PC-9 (cell line): Measurements from ENCODE around the gene GRM1. TPM values are rescaled to one million over a fixed set of nuclear protein-coding genes. Genes with fewer than 3 reads are reported as not detected.

ENCODE experiments used
- BruUV-seq: library from RNA; stranded (reverse); fragments of 400-500 nt; replicated peaks from 2 replicates; lab custom pipeline; 2021; lab: Mats Ljungman, UMichigan
- CTCF ChIA-PET: fragments of 300-600 bp; sonication (Branson Sonifier 250); formaldehyde crosslinking; loops from one replicate; lab custom pipeline; 2022; ENCODE audit warnings: antibody characterized with exemption; lab: Charles Lee
- POLR2A ChIA-PET: fragments of 300-600 bp; sonication (Branson Sonifier 250); formaldehyde crosslinking; loops from one replicate; lab custom pipeline; 2022; ENCODE audit warnings: antibody characterized with exemption; ENCODE audit not compliant: unreplicated experiment; lab: Charles Lee
- DNase-seq, 2 experiments: peaks; one replicate each; pipeline versions ENCODE4 v3.0.0 to v3.0.0-alpha.2; 2015 to 2022; ENCODE audit warnings: mixed read lengths in 1 of 2
- H2AFZ ChIP-seq: fragments of 200-600 bp; sonication (generic); 2 replicates; pipeline ENCODE4 v1.8.1; 2017; ENCODE audit warnings: antibody characterized with exemption
- H3F3A ChIP-seq: fragments of 200-600 bp; sonication (generic); 2 replicates; pipeline ENCODE4 v1.8.1; 2017; ENCODE audit warnings: antibody characterized with exemption, mild to moderate bottlenecking, low read depth; ENCODE audit not compliant: insufficient read depth
- H3K27ac ChIP-seq: fragments of 200-600 bp; sonication (generic); 2 replicates; pipeline ENCODE4 v1.6.1; 2016; ENCODE audit warnings: mixed run types
- H3K27me3 ChIP-seq: fragments of 200-600 bp; sonication (generic); 2 replicates; pipeline ENCODE4 v1.6.1; 2016; ENCODE audit warnings: low read depth, mixed run types; ENCODE audit not compliant: insufficient read depth
- H3K36me3 ChIP-seq: fragments of 200-600 bp; sonication (generic); 2 replicates; pipeline ENCODE4 v1.6.1; 2016; ENCODE audit warnings: low read depth, mixed run types
- H3K4me1 ChIP-seq: fragments of 200-600 bp; sonication (generic); replicated peaks from 2 replicates; pipeline ENCODE4 v1.6.1; 2016; ENCODE audit warnings: mixed run types; ENCODE audit not compliant: insufficient read depth
- H3K4me2 ChIP-seq: fragments of 200-600 bp; sonication (generic); 2 replicates; pipeline ENCODE4 v1.6.1; 2017; ENCODE audit warnings: mixed run types
- H3K4me3 ChIP-seq: fragments of 200-600 bp; sonication (generic); 2 replicates; pipeline ENCODE4 v1.6.1; 2016; ENCODE audit warnings: mixed run types
- H3K79me2 ChIP-seq: fragments of 200-600 bp; sonication (generic); 2 replicates; pipeline ENCODE4 v1.6.1; 2017; ENCODE audit warnings: low read depth, mixed run types
- H3K9me2 ChIP-seq: fragments of 200-600 bp; sonication (generic); 2 replicates; pipeline ENCODE4 v1.8.1; 2017; ENCODE audit warnings: mild to moderate bottlenecking; ENCODE audit not compliant: insufficient read depth
- H3K9me3 ChIP-seq: fragments of 200-600 bp; sonication (generic); 2 replicates; pipeline ENCODE4 v1.8.1; 2016; ENCODE audit warnings: low read depth; ENCODE audit not compliant: insufficient read depth
- H4K20me1 ChIP-seq: fragments of 200-600 bp; sonication (generic); 2 replicates; pipeline ENCODE4 v1.8.1; 2017; ENCODE audit not compliant: insufficient read depth
- CTCF ChIP-seq: fragments of 200-600 bp; sonication (generic); conservative IDR thresholded peaks from 2 replicates; pipeline ENCODE4 v1.6.1; 2017; ENCODE audit warnings: mixed run types, antibody characterized with exemption, mild to moderate bottlenecking, moderate library complexity
- EZH2 ChIP-seq: fragments of 200-600 bp; sonication (generic); IDR thresholded peaks from 2 replicates; pipeline ENCODE4 v1.8.0; 2017; ENCODE audit warnings: antibody characterized with exemption, low read depth
- intact Hi-C: fragments of 100-400 bp; cut with micrococcal nuclease; formaldehyde crosslinking; loops from one replicate; pipeline ENCODE4 v1.10.0; 2022; ENCODE audit not compliant: unreplicated experiment
- total RNA-seq: library from RNA; stranded (reverse); gene quantifications from 2 replicates; pipeline ENCODE4 v1.2.3, GENCODE V29; 2021

GRM1 gene
- total RNA-seq, 1 experiment from 2014 or later = 0.26 TPM

GRCh38 chr6:146087386-146087785 lies 58.5 kb downstream of the GRM1 start:
- H3K27ac ChIP-seq = no peak overlapping the region
- no peaks in the 10 kb centered on the region for H3K27me3 ChIP-seq
- TF ChIP-seq CTCF = no peak
- TF ChIP-seq EZH2 = no peak
- no peaks in the 10 kb centered on the region for H3F3A ChIP-seq
- no peaks in the 10 kb centered on the region for H3K9me2 ChIP-seq
- no peaks in the 10 kb centered on the region for H4K20me1 ChIP-seq
- BruUV-seq = no TSS peak
- ChIA-PET POLR2A (no interaction called here), CTCF (no interaction called here)
- no peaks in the 10 kb centered on the region for H3K9me3 ChIP-seq
- H3K4me2 ChIP-seq = no peak overlapping the region
- H3K4me3 ChIP-seq = no peak overlapping the region
- H3K36me3 ChIP-seq = no peaks in the 10 kb centered on the region
- intact Hi-C loops = no loop called here
- no peak for DNase-seq
- no peaks in the 10 kb centered on the region for H3K79me2 ChIP-seq
- no peaks in the 10 kb centered on the region for H3K4me1 ChIP-seq
- H2AFZ ChIP-seq = no peak overlapping the region

DNA sequence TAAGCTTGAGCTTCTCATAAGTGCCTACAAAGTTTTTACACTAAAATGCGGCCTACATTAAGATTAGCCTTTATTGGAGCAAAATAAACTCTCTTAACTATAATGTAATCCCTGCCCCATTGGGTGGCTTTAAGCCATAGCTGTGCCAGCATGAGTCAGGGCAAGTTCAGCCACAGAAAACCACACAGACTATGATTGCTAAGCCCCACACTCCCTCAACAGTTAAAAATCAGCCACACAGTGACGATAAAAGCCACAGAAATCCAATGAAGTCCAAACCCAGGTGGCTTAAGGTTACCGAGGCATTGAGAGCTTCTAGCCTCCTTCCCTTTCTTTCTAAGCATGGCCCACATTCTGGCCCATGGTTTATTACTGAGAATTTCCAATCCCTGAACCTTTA lies 61.6 kb downstream of the GRM1 start:
- ChIA-PET CTCF (no interaction called here), POLR2A (no interaction called here)
- H3K27ac ChIP-seq = no peak overlapping the region
- H3K4me1 ChIP-seq = no peaks in the 10 kb centered on the region
- no TSS peak for BruUV-seq
- no peak for TF ChIP-seq CTCF
- H3F3A ChIP-seq = no peaks in the 10 kb centered on the region
- no peaks in the 10 kb centered on the region for H4K20me1 ChIP-seq
- H3K36me3 ChIP-seq = no peaks in the 10 kb centered on the region
- no peak overlapping the region for H2AFZ ChIP-seq
- intact Hi-C loops = no loop called here
- H3K9me3 ChIP-seq = no peaks in the 10 kb centered on the region
- H3K27me3 ChIP-seq = no peaks in the 10 kb centered on the region
- no peak overlapping the region for H3K4me2 ChIP-seq
- no peaks in the 10 kb centered on the region for H3K79me2 ChIP-seq
- H3K4me3 ChIP-seq = no peak overlapping the region
- no peaks in the 10 kb centered on the region for H3K9me2 ChIP-seq
- no peak for DNase-seq

DNA sequence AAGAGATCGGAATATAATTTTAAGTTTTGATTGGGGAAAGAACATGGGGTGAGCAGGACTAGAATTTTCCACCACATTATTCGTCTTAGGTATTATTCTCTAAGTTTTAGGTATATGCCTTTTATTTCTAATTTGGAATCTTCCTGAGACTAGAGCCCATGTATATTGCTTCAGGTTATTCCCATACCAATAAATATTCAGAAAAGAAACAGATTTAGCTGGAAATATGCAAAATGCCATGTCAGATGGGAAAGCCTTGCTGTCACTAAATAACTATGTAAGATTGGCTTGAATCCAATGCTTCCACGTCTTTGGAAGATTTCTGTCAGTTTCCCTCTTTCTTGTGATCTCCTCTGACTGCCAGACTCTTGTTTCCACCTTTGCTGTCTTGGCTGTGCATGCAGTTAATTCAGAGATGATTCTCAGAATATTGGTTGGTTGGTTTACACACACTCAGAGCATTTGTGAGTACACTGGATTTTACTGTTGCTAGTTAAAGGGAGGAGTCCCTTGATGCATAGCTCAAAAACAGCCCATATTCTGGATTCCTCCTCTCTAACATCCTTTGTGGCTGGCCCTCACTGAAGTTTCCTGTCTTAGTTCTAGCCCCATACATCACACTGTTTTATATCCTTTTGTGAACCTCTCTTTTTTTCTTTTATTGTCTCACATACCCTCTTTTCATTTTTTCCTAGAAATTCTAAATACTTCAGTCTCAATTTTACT lies 64.3 kb downstream of the GRM1 start:
- Histone ChIP-seq H3F3A (no peaks in the 10 kb centered on the region), H3K36me3 (no peaks in the 10 kb centered on the region), H2AFZ (no peak overlapping the region), H3K9me3 (no peaks in the 10 kb centered on the region), H3K4me1 (no peaks in the 10 kb centered on the region), H3K27ac (no peak overlapping the region), H3K4me3 (no peak overlapping the region), H3K27me3 (no peaks in the 10 kb centered on the region), H3K4me2 (no peak overlapping the region), H4K20me1 (no peaks in the 10 kb centered on the region), H3K79me2 (no peaks in the 10 kb centered on the region), H3K9me2 (no peaks in the 10 kb centered on the region)
- no peak for TF ChIP-seq CTCF
- TF ChIP-seq EZH2 = no peak
- POLR2A ChIA-PET = no interaction called here
- no TSS peak for BruUV-seq
- no peak for DNase-seq
- intact Hi-C loops = no loop called here
- CTCF ChIA-PET = no interaction called here
